GM19395 (cell line): ENCODE measurements around the gene FAM162A.

ENCODE experiments used
- ATAC-seq: cut with Tn5 transposase; IDR thresholded peaks from one replicate; pipeline ENCODE4 v1.9.1; 2021; ENCODE audit warnings: mild to moderate bottlenecking, moderate library complexity; ENCODE audit not compliant: unreplicated experiment

FAM162A gene

GRCh38 chr3:122387709-122388108, 3.7 kb downstream of the FAM162A start:
- no peak for ATAC-seq

- no peak for ATAC-seq
Measured at GRCh38 chr3:122389197-122389596, 5.2 kb downstream of the FAM162A start.

GRCh38 chr3:122389892-122390291, 5.9 kb downstream of the FAM162A start:
- no peak for ATAC-seq

GRCh38 chr3:122390665-122391064, 6.7 kb downstream of the FAM162A start:
- ATAC-seq, result no peak

GRCh38 chr3:122391681-122392446, 7.9 kb downstream of the FAM162A start:
- no peak for ATAC-seq

- no peak for ATAC-seq
Measured at GRCh38 chr3:122392868-122393844, 9.2 kb downstream of the FAM162A start.

GRCh38 chr3:122394173-122394572, 10.2 kb downstream of the FAM162A start:
- ATAC-seq, result no peak

GRCh38 chr3:122395582-122395981, 11.6 kb downstream of the FAM162A start:
- ATAC-seq, result no peak

GRCh38 chr3:122396511-122396910, 12.5 kb downstream of the FAM162A start:
- no peak for ATAC-seq

- ATAC-seq, result no peak
Measured at GRCh38 chr3:122397201-122397600, 13.2 kb downstream of the FAM162A start.

- ATAC-seq, result no peak
Measured at GRCh38 chr3:122398920-122399319, 14.9 kb downstream of the FAM162A start.

- no peak for ATAC-seq
Measured at GRCh38 chr3:122403489-122403888, 19.5 kb downstream of the FAM162A start.

GRCh38 chr3:122405015-122405414, 21.0 kb downstream of the FAM162A start:
- no peak for ATAC-seq

- ATAC-seq, result no peak
Measured at GRCh38 chr3:122406198-122406597, 22.2 kb downstream of the FAM162A start.

- ATAC-seq, result no peak
Measured at GRCh38 chr3:122407946-122408345, 24.0 kb downstream of the FAM162A start.

- no peak for ATAC-seq
Measured at GRCh38 chr3:122409446-122409845, 25.5 kb downstream of the FAM162A start.

GRCh38 chr3:122410111-122410510, 26.1 kb downstream of the FAM162A start:
- ATAC-seq, result no peak

- ATAC-seq, result no peak
Measured at GRCh38 chr3:122410639-122411038, 26.7 kb downstream of the FAM162A start.

- ATAC-seq, result no peak
Measured at GRCh38 chr3:122414391-122414790, 30.4 kb downstream of the FAM162A start.

GRCh38 chr3:122415104-122415744, 31.2 kb downstream of the FAM162A start:
- ATAC-seq, result peak; percentile 64
